ENCODE measurements around the gene TUBA4B. TPM values are rescaled to one million over a fixed set of nuclear protein-coding genes. Genes with fewer than 3 reads are reported as not detected.

The TUBA4B gene
- total and polyA plus RNA-seq, 2 of the 4 experiments (the other 2 are of a cell fraction), result not detected

DNA sequence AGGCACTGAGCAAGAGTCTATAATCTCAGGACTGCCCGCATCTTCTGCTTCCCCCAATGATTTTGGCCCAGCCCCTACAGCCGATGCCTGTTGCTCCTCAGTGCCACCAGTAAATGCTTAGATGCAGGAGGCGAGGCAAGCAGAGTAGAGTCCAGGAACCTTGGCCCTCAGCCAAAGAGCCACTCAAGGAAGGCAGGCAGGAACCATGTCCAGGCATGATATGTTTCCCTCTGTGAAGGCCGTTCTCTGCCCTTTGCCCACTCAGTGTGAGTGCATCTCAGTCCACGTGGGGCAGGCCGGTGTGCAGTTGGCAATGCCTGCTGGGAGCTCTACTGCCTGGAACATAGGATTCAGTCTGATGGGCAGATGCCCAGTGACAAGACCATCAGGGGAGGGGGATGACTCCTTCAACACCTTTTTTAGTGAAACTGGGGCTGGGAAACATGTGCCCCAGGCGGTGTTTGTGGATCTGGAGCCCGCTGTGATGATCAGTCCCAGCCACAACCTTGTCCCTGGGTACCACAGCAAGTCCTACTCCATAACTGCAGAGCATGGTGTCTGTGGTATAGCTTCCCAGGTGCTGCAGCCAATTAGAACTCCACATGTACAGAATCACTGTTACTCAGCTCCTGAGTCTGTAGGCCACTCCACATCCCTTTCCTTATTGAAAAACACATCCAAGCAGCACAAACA is 16.5 kb downstream of the TUBA4B start:
- in situ Hi-C loops (cut with MboI; ENCODE audit: low sequenced_read_pairs), result no loop called here

More for the DNA sequence above, 16.5 kb downstream of the TUBA4B start:
- peaks cover 9% of the 10 kb centered on the region for H3K9me1 ChIP-seq (ENCODE audit: insufficient read depth, low read length)
- no peak overlapping the region for H3K14ac ChIP-seq (replicated peaks; ENCODE audit: low read depth, low read length)
- no peak overlapping the region for H2BK5ac ChIP-seq (ENCODE audit: low read depth, low read length, poor library complexity, severe bottlenecking)
- no TSS peak for BruUV-seq (replicated peaks)
- no peak overlapping the region for H3K56ac ChIP-seq (ENCODE audit: extremely low read depth, insufficient read depth, low read length)
- no peak for DNase-seq
- no peak overlapping the region for H3K23ac ChIP-seq (ENCODE audit: low read depth, low read length)
- H3K18ac ChIP-seq (ENCODE audit: low read depth, low read length), result no peak overlapping the region
- H3K9me3 ChIP-seq (ENCODE audit: control insufficient read depth, insufficient read depth, low read length), result no peaks in the 10 kb centered on the region
- 33% methylated on average over 2 of the region's 8 CpGs; no CpG with 5 or more reads in 1 of the 2 experiments for WGBS, 2 experiments (ENCODE audit: extremely low coverage in 2 of 2, insufficient read length in 1 of 2)
- no peak overlapping the region for H2BK15ac ChIP-seq (ENCODE audit: low read depth, low read length)
- dilution Hi-C loops (cut with HindIII; ENCODE audit: low sequenced_read_pairs, unreplicated experiment) (no loop called here), intact Hi-C loops (cut with micrococcal nuclease) (no loop called here)
- H3K4me3 ChIP-seq (ENCODE audit: insufficient read depth, low read depth, low read length), result no peak overlapping the region
- H3K4ac ChIP-seq (ENCODE audit: low read depth, low read length), result no peak overlapping the region
- no peaks in the 10 kb centered on the region for H4K20me1 ChIP-seq (ENCODE audit: insufficient read depth, low read length)
- TF ChIP-seq, protein P1, sequence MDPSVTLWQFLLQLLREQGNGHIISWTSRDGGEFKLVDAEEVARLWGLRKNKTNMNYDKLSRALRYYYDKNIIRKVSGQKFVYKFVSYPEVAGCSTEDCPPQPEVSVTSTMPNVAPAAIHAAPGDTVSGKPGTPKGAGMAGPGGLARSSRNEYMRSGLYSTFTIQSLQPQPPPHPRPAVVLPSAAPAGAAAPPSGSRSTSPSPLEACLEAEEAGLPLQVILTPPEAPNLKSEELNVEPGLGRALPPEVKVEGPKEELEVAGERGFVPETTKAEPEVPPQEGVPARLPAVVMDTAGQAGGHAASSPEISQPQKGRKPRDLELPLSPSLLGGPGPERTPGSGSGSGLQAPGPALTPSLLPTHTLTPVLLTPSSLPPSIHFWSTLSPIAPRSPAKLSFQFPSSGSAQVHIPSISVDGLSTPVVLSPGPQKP (IDR thresholded peaks at IDR 0.05; ENCODE audit: borderline replicate concordance, low read depth, low read length), result no peak
- H3K27me3 ChIP-seq (ENCODE audit: control insufficient read depth, insufficient read depth, low read length), result peaks cover 27% of the 10 kb centered on the region
- H2BK120ac ChIP-seq (ENCODE audit: low read depth, low read length), result no peak overlapping the region
- H3K9ac ChIP-seq (ENCODE audit: low read depth, low read length), result no peak overlapping the region
- H2AK9ac ChIP-seq (replicated peaks; ENCODE audit: low read depth, low read length, poor library complexity), result no peak overlapping the region
- H3K4me2 ChIP-seq (ENCODE audit: low read depth, low read length), result no peak overlapping the region
- no peak; the same call in 1 of the 2 replicates for ATAC-seq (ENCODE audit: low read depth)
- H3K36me3 ChIP-seq (ENCODE audit: control insufficient read depth, insufficient read depth, low read length), result no peaks in the 10 kb centered on the region
- H2BK20ac ChIP-seq (ENCODE audit: low read depth, low read length), result no peak overlapping the region
- H3K4me1 ChIP-seq (ENCODE audit: control insufficient read depth, insufficient read depth, low read length), result peaks cover 10% of the 10 kb centered on the region
- no peak overlapping the region for H3K27ac ChIP-seq (ENCODE audit: insufficient read depth, low read length)
- H4K91ac ChIP-seq (ENCODE audit: insufficient read depth, low read depth, low read length), result no peak overlapping the region
- ChIA-PET CTCF (interaction anchor here (1.5 kb wide), 1 partner anchor 9 kb away, joined by 3 read pairs; the partner anchor contains the start of gene DNAJB2), POLR2A (ENCODE audit: unreplicated experiment) (no interaction called here)
- H3K79me1 ChIP-seq (ENCODE audit: low read depth in 1 of 2, low read length in 2 of 2), result no peaks in the 10 kb centered on the region
- no peak overlapping the region for H2AFZ ChIP-seq (replicated peaks; ENCODE audit: low read length, poor library complexity)
- no peak overlapping the region for H2AK5ac ChIP-seq (ENCODE audit: low read depth, low read length)
- H4K5ac ChIP-seq (ENCODE audit: low read depth, low read length), result no peak overlapping the region
- no peak overlapping the region for H4K8ac ChIP-seq (ENCODE audit: low read depth in 2 of 2, low read length in 2 of 2)
